ENCODE results near the gene EPHX1. TPM values are rescaled to one million over a fixed set of nuclear protein-coding genes. Genes with fewer than 3 reads are reported as not detected.
"Not testable (repeated sequence)": the region's sequence is repeated elsewhere in the genome, so short reads cannot be mapped to it uniquely, and the experiment has no call there.

EPHX1 gene
- total RNA-seq, 1 donor from 2014 or later, result 231 TPM

GRCh38 chr1:225816643-225817538 lies 7.0 kb downstream of the EPHX1 start:
- peak; percentile 58 for DNase-seq (ENCODE audit: low spot score)

- peak; percentile 90 for DNase-seq (ENCODE audit: low spot score)
These were observed 7.7 kb downstream of the EPHX1 start for GRCh38 chr1:225817611-225818061.

GRCh38 chr1:225818229-225818628 lies 8.3 kb downstream of the EPHX1 start:
- no peak for DNase-seq (ENCODE audit: low spot score)

- no peak for DNase-seq (ENCODE audit: low spot score)
These were observed 9.6 kb downstream of the EPHX1 start for GRCh38 chr1:225819346-225820192.

GRCh38 chr1:225820522-225821120 lies 10.7 kb downstream of the EPHX1 start:
- DNase-seq (ENCODE audit: low spot score), result no peak

GRCh38 chr1:225822655-225823403 lies 12.9 kb downstream of the EPHX1 start:
- no peak for DNase-seq (ENCODE audit: low spot score)

GRCh38 chr1:225823811-225824261 lies 13.9 kb downstream of the EPHX1 start:
- DNase-seq (ENCODE audit: low spot score), result no peak

GRCh38 chr1:225824533-225824941 lies 14.6 kb downstream of the EPHX1 start:
- no peak for DNase-seq (ENCODE audit: low spot score)

GRCh38 chr1:225825078-225825477 lies 15.2 kb downstream of the EPHX1 start:
- no peak for DNase-seq (ENCODE audit: low spot score)

GRCh38 chr1:225825607-225826007 lies 15.7 kb downstream of the EPHX1 start:
- no peak for DNase-seq (ENCODE audit: low spot score)

GRCh38 chr1:225827076-225827475 lies 17.2 kb downstream of the EPHX1 start:
- DNase-seq (ENCODE audit: low spot score), result no peak

GRCh38 chr1:225828706-225829345 lies 18.9 kb downstream of the EPHX1 start:
- no peak for DNase-seq (ENCODE audit: low spot score)

GRCh38 chr1:225830841-225831240 lies 20.9 kb downstream of the EPHX1 start:
- DNase-seq (ENCODE audit: low spot score), result no peak

- peak; percentile 38 for DNase-seq (ENCODE audit: low spot score)
These were observed 24.7 kb downstream of the EPHX1 start for GRCh38 chr1:225834417-225835329.

- DNase-seq (ENCODE audit: low spot score), result no peak
These were observed 25.9 kb downstream of the EPHX1 start for GRCh38 chr1:225835856-225836255.

- DNase-seq (ENCODE audit: low spot score), result not testable (repeated sequence)
These were observed 26.4 kb downstream of the EPHX1 start for GRCh38 chr1:225836296-225836695.

GRCh38 chr1:225838793-225839192 lies 28.9 kb downstream of the EPHX1 start:
- DNase-seq (ENCODE audit: low spot score), result no peak

- no peak for DNase-seq (ENCODE audit: low spot score)
These were observed 30.3 kb downstream of the EPHX1 start for GRCh38 chr1:225840223-225840610.

- no peak for DNase-seq (ENCODE audit: low spot score)
These were observed 30.8 kb downstream of the EPHX1 start for GRCh38 chr1:225840713-225841112.

- no peak for DNase-seq (ENCODE audit: low spot score)
These were observed 32.1 kb downstream of the EPHX1 start for GRCh38 chr1:225842074-225842473.
